Muscle of leg (tissue), 11 donors: ENCODE data around the gene DGLUCY. TPM values are rescaled to one million over a fixed set of nuclear protein-coding genes. Genes with fewer than 3 reads are reported as not detected.

Experiments
- DNase-seq: peaks from one replicate; pipeline ENCODE4 v3.0.0; 2013
- H3K27ac ChIP-seq: one replicate; pipeline ENCODE4 v1.5.1; 2013; ENCODE audit warnings: mild to moderate bottlenecking, low read length, control low read depth
- H3K27me3 ChIP-seq: one replicate; pipeline ENCODE4 v1.6.1; 2013; ENCODE audit warnings: low read length; ENCODE audit not compliant: control insufficient read depth, insufficient read depth
- H3K36me3 ChIP-seq: one replicate; pipeline ENCODE4 v1.6.1; 2013; ENCODE audit warnings: low read length; ENCODE audit not compliant: control insufficient read depth, insufficient read depth
- H3K4me1 ChIP-seq: one replicate; pipeline ENCODE4 v1.6.1; 2013; ENCODE audit warnings: low read length; ENCODE audit not compliant: control insufficient read depth, insufficient read depth
- H3K4me3 ChIP-seq: one replicate; pipeline ENCODE4 v1.5.1; 2013; ENCODE audit warnings: low read length, control low read depth
- H3K9me3 ChIP-seq: replicated peaks from 2 replicates; pipeline ENCODE4 v1.6.1; 2013; ENCODE audit warnings: low read depth, low read length; ENCODE audit not compliant: control insufficient read depth
- WGBS: methylation state at CpG from one replicate; pipeline ENCODE4 v1.1.5; 2013; ENCODE audit warnings: missing lambda C conversion rate; ENCODE audit not compliant: insufficient coverage; 5-methylcytosine and 5-hydroxymethylcytosine counted together
- polyA plus RNA-seq, 8 donors: library from polyadenylated mRNA; unstranded; fragments of 120-200 nt; gene quantifications; one replicate each; pipeline versions ENCODE4 v1.2.1 to v1.2.3, GENCODE V29; 2013; ENCODE audit warnings: inconsistent platforms in 1 of 8, low replicate concordance in 1 of 8; ENCODE audit not compliant: insufficient read length in 8 of 8, insufficient read depth in 1 of 8
- total RNA-seq: library from RNA; stranded (reverse); fragments of 120-200 nt; gene quantifications from one replicate; pipeline ENCODE4 v1.2.4, GENCODE V29; 2013

Gene DGLUCY
- total and polyA plus RNA-seq, 9 donors: 22.8 to 29.2 (median 25.9) TPM

DNA sequence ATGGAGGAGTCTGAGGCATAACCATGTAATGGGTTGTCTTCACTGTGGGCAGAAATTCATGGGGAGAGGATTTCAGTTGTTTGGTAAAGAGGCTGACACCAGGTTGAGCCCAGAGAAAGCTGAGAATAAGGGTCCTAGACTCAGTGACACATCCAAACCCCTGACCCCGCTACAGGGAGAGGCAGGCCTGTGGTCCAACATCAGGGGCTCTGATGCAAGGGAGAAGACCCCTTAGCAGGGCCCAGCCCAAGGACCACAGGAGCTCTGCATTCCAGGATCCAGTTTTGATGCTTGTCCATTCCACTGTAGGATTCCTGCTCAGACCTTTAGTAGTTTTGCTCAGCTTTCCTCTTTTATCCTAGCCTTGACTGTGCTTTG, 115.1 kb downstream of the DGLUCY start:
- H3K4me3 ChIP-seq: no peak overlapping the region
- H3K4me1 ChIP-seq: no peaks in the 10 kb centered on the region
- DNase-seq: no peak
- peaks cover 18% of the 10 kb centered on the region for H3K36me3 ChIP-seq
- no peaks in the 10 kb centered on the region for H3K27me3 ChIP-seq
- H3K9me3 ChIP-seq: peaks cover 9% of the 10 kb centered on the region
- WGBS: 82% methylated on average over 1 of the region's 1 CpG
- no peak overlapping the region for H3K27ac ChIP-seq

DNA sequence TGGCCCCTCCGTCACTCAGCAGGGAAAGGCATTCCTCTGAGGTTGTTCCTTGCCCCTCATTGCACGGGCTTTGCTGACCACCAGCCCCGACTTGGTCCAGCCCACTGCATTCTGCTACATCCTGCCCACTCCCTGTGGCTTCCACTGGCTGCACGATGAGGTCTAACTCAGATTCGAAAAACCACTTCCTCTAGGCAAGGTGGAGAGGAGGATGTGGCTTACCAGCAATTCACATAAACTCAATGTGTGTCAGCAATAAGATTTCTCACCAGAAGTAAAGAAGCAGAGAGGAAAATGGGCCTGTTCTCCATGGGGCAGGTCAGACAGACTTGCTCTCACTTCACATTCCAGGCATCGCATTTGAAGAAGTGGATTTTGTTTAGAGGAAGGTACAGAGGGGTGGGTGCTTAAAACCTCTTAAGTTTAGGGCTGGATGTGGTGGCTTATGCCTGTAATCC, 115.9 kb downstream of the DGLUCY start:
- H3K27ac ChIP-seq: no peak overlapping the region
- H3K36me3 ChIP-seq: peaks cover 18% of the 10 kb centered on the region
- no peaks in the 10 kb centered on the region for H3K4me1 ChIP-seq

DNA sequence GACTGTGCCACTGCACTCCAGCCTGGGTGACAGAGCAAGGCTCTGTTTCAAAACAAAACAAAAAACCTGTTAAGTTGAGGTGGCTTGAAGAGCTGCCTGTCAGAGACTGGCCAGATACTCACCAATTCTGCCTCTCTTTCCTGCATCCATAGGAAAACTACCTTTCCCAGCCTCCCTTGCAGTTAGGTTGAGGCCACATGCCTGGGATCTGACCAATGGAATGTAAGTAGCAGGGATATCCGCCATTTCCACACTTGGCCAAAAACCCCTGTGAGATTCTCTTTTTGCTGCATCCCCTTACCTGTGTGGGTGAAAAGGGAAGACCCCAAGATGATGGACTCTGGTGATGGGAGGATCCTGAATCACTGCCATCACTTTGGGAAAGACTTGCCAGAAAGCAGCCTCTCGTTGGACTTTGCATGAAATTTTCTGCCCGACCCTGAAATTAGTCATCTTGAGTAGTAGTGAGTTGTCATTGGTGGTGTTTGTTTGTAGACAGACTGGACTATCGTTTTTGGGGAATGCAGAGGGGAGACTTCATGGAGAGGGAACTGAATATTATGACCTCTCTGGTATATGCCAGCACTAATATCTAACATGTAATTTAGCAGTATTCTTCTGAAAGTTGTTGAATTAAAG, 116.6 kb downstream of the DGLUCY start:
- Histone ChIP-seq H3K4me3 (no peak overlapping the region), H3K36me3 (peaks cover 14% of the 10 kb centered on the region), H3K27me3 (no peaks in the 10 kb centered on the region), H3K9me3 (peaks cover 9% of the 10 kb centered on the region), H3K27ac (no peak overlapping the region), H3K4me1 (no peaks in the 10 kb centered on the region)
- no peak for DNase-seq
- 90% methylated on average over 3 of the region's 4 CpGs for WGBS

More for the DNA sequence above, 115.9 kb downstream of the DGLUCY start:
- H3K9me3 ChIP-seq: peaks cover 9% of the 10 kb centered on the region
- no peak for DNase-seq
- no peak overlapping the region for H3K4me3 ChIP-seq
- WGBS: 67% methylated on average over 1 of the region's 6 CpGs
- no peaks in the 10 kb centered on the region for H3K27me3 ChIP-seq

DNA sequence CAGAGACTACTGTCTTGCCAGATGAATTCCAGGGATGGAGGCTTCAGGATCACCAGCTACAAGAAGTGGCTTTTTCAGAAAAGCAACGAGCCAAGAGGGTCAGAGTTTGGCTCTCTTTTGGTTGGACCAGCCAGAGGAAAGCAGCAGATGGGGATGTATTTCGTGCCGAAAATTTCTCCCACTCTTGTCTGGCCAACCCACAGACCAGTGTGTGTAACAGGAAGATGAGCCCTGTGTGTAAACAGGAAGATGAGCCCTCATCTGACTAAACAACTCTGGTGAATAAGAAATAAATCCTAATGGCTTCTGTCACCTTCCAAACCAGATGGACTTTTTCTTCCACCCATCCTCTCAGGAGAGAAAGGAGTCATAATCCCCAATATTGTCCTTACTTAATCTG, 117.6 kb downstream of the DGLUCY start:
- Histone ChIP-seq H3K9me3 (peaks cover 9% of the 10 kb centered on the region), H3K4me1 (no peaks in the 10 kb centered on the region), H3K27me3 (no peaks in the 10 kb centered on the region), H3K27ac (no peak overlapping the region), H3K4me3 (no peak overlapping the region), H3K36me3 (peaks cover 14% of the 10 kb centered on the region)
- 83% methylated on average over 1 of the region's 3 CpGs for WGBS
- DNase-seq: no peak

DNA sequence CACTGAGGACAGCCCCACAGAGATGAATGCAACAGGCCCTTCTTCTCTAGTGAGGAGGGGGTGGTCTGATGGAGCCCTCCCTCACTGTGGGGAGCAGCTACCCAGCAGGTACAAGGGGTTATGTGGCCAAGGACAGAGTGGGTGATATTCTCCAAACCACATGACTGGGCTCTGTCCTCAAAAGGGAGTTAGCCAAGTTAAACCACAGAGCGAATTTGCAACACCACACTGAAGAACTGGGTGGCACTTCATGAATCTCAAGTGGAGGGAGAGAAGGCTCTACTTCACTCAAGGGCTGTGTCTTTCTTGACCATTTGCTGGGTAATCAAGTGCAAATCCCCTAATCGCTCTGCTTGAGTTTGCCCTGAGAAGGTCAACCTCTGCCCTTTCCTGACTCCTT, 118.2 kb downstream of the DGLUCY start:
- Histone ChIP-seq H3K27ac (no peak overlapping the region), H3K9me3 (peaks cover 9% of the 10 kb centered on the region), H3K36me3 (peaks cover 11% of the 10 kb centered on the region), H3K27me3 (no peaks in the 10 kb centered on the region), H3K4me1 (no peaks in the 10 kb centered on the region), H3K4me3 (no peak overlapping the region)
- no peak for DNase-seq
- WGBS: no CpG with 5 or more reads among the region's 2 CpGs

DNA sequence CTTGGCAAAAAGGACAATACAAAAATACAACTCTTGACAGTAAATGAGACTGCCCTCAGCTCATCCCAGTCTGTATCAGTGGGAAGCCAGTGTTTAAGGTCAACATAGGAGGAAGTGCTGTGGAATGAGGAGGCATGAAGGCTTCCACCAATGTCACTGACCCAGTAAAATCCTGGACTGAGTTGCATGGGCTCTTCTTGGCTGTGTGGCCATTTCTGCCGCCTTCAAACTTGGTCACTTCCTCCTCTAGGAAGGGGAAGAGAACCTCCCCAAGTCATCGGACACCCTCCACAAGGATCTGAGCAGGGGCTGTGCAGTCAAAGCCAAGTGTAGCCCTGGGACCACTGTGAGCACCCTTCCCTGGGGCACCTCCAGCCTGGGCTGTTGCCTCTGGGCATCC, 118.7 kb downstream of the DGLUCY start:
- H3K27me3 ChIP-seq: no peaks in the 10 kb centered on the region
- no peak overlapping the region for H3K27ac ChIP-seq
- peaks cover 9% of the 10 kb centered on the region for H3K9me3 ChIP-seq
- no peak for DNase-seq
- H3K36me3 ChIP-seq: peaks cover 11% of the 10 kb centered on the region
- no peak overlapping the region for H3K4me3 ChIP-seq
- H3K4me1 ChIP-seq: no peaks in the 10 kb centered on the region
- WGBS: no CpG with 5 or more reads among the region's 2 CpGs

DNA sequence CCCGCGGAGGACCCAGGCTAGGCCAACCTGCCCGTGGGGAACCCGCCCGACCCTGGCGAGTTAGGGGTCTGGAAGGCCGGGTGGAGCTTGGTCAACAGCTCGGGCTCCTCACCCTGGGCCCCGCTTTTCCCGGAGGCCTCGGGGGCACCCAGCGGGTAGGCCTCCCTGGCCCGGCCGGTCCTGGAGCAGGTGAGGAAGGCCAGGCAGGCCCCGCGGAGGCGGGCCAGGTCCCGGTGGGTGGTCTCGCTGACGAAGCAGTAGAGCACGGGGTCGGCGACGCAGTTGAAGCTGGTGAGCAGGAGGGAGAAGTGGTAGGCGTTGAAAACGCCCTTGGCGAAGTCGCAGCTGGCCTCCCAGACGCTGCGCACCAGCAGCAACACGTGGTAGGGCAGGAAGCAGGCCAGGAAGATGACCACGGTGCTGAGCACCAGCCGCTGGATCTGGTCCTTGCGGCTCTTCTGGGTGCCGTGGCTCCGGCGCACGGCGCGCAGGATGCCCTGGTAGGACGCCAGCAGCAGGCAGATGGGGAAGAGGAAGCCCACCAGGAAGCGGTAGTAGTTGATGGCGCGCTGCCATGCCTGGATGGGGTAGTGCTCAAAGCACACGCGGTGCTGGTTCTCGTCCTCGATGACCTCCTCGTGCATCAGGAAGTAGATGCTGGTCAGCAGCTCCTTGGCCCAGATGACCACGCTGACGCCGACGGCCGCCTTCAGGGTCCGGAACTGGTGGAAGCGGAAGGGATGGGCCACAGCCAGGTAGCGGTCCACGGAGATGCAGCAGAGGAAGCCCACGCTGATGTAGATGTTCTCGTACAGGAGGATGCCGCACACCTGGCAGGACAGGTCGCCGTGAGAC, 120.3 kb downstream of the DGLUCY start:
- H3K9me3 ChIP-seq: peaks cover 9% of the 10 kb centered on the region
- H3K27me3 ChIP-seq: no peaks in the 10 kb centered on the region
- 93% methylated on average over 63 of the region's 63 CpGs for WGBS
- H3K27ac ChIP-seq: no peak overlapping the region
- H3K4me3 ChIP-seq: no peak overlapping the region
- no peaks in the 10 kb centered on the region for H3K4me1 ChIP-seq
- no peak for DNase-seq
- peaks cover 10% of the 10 kb centered on the region for H3K36me3 ChIP-seq

DNA sequence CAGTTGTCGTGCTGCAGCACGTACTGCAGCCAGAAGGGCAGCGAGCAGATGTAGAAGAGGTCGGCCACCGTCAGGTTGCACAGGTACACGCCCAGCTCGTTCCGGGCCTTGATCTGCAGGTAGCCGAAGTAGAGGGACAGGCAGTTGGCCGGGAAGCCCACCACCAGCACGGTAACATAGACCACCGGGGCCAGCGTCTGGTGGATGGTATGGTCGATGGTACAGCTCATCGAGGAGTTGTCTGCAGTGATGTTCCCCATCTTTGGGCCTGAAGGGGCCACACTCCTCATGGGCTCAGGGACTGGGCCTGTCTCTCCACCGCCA, 120.9 kb downstream of the DGLUCY start:
- no peak overlapping the region for H3K4me3 ChIP-seq
- peaks cover 4% of the 10 kb centered on the region for H3K36me3 ChIP-seq
- H3K27ac ChIP-seq: no peak overlapping the region
- H3K9me3 ChIP-seq: peaks cover 11% of the 10 kb centered on the region
- no peaks in the 10 kb centered on the region for H3K27me3 ChIP-seq
- no peak for DNase-seq
- no peaks in the 10 kb centered on the region for H3K4me1 ChIP-seq
- WGBS: 95% methylated on average over 15 of the region's 16 CpGs

DNA sequence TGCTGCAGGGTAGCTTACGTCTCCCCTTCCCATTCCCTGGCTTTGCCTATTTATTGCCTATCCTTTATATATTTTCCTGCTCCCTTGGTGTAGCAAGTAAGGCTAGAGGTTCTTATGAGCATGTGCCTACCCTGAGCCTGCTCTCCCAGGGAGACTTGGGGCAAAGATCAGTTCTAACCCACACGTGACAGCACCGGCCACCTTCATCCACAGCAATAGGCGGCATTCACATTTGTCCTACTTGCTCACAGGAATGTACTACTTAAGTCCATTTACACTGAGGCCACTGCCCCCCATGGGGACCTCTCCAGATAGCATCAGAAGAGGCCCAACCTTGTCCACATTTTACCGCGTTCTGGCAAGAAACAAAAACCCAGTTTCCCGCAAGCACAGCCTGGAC, 122.0 kb downstream of the DGLUCY start:
- WGBS: 96% methylated on average over 6 of the region's 7 CpGs
- Histone ChIP-seq H3K9me3 (peaks cover 6% of the 10 kb centered on the region), H3K4me1 (no peaks in the 10 kb centered on the region), H3K27me3 (no peaks in the 10 kb centered on the region), H3K36me3 (no peaks in the 10 kb centered on the region), H3K27ac (no peak overlapping the region), H3K4me3 (no peak overlapping the region)
- no peak for DNase-seq

DNA sequence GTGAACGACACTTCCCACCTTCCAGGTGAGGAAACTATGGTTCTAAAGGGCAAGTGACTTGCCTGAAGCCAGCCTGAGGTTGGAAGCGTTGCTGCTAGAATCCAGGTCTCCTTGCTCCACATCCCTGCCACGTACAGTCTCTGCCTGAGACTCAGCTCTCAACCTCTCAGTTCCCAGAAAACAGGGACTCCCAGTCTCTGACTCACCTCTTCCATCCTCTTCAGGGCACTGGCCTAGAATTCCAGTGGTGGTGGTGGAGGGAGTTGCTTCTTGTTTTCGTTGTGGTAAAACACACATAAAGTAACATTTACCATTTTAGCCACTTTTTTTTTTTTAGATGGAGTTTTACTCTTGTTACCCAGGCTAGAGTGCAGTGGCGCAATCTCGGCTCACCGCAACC, 123.3 kb downstream of the DGLUCY start:
- Histone ChIP-seq H3K27me3 (no peaks in the 10 kb centered on the region), H3K4me3 (no peak overlapping the region), H3K27ac (no peak overlapping the region), H3K4me1 (no peaks in the 10 kb centered on the region), H3K9me3 (peaks cover 2% of the 10 kb centered on the region), H3K36me3 (no peaks in the 10 kb centered on the region)
- no peak for DNase-seq
- 95% methylated on average over 4 of the region's 7 CpGs for WGBS
